Lower leg skin (tissue), 4 donors: ENCODE data around the gene COL25A1. TPM values are rescaled to one million over a fixed set of nuclear protein-coding genes. Genes with fewer than 3 reads are reported as not detected.

Source experiments
- DNase-seq, 2 donors: peaks; one replicate each; pipeline ENCODE4 v3.0.0-alpha.2; 2019; ENCODE audit warnings: low spot score in 2 of 2
- H3K4me3 ChIP-seq: fragments of 200-600 bp; sonication (generic); 2 replicates; pipeline ENCODE4 v1.5.1; 2017; ENCODE audit warnings: mild to moderate bottlenecking, low read depth; ENCODE audit not compliant: poor library complexity, severe bottlenecking
- CTCF ChIP-seq, 3 donors: fragments of 450-650 bp; IDR thresholded peaks; one replicate each; pipeline ENCODE4 v1.5.1; 2016; ENCODE audit warnings: antibody characterized with exemption in 3 of 3, mild to moderate bottlenecking in 3 of 3, moderate library complexity in 2 of 3
- POLR2A ChIP-seq, 2 donors: fragments of 450-650 bp; IDR thresholded peaks; one replicate each; pipeline ENCODE4 v1.6.1; 2016 to 2017; ENCODE audit warnings: antibody characterized with exemption in 2 of 2, mild to moderate bottlenecking in 1 of 2, moderate library complexity in 1 of 2
- WGBS, 2 donors: methylation state at CpG; one replicate each; pipeline ENCODE4 v1.1.5; 2018; 5-methylcytosine and 5-hydroxymethylcytosine counted together
- intact Hi-C: fragments of 100-400 bp; cut with DNase I; formaldehyde crosslinking; loops from one replicate; pipeline ENCODE4 v1.15.0; 2023; ENCODE audit warnings: low total_unique reads
- total RNA-seq, 4 donors: library from RNA; depleted of rRNA; stranded (reverse); fragments of >200 nt; gene quantifications; one replicate each; pipeline ENCODE4 v1.1.0, GENCODE V29; 2016

Gene COL25A1
- total RNA-seq, 4 donors from 2014 or later: 0.42 to 2.4 (median 1.5) TPM

GRCh38 chr4:108828620-108829019 lies 473.8 kb downstream of the COL25A1 start:
- no peak overlapping the region for H3K4me3 ChIP-seq
- no peak for DNase-seq
- 40 to 46% methylated on average over 3 of the region's 3 CpGs for WGBS, 2 donors
- TF ChIP-seq CTCF (IDR thresholded peaks at IDR 0.05) (no peak), POLR2A (IDR thresholded peaks at IDR 0.05) (no peak)
- intact Hi-C loops: no loop called here

GRCh38 chr4:108825737-108826136 lies 476.7 kb downstream of the COL25A1 start:
- TF ChIP-seq CTCF (IDR thresholded peaks at IDR 0.05): no peak
- no peak for TF ChIP-seq POLR2A (IDR thresholded peaks at IDR 0.05)
- 72 to 92% methylated on average over 2 of the region's 2 CpGs for WGBS, 2 donors
- DNase-seq: no peak

GRCh38 chr4:108821351-108821930 lies 481.0 kb downstream of the COL25A1 start:
- DNase-seq: no peak
- WGBS, 2 donors: 58 to 63% methylated on average over 2 of the region's 2 CpGs
- intact Hi-C loops: no loop called here
- no peak overlapping the region for H3K4me3 ChIP-seq
- no peak for TF ChIP-seq CTCF (IDR thresholded peaks at IDR 0.05)
- TF ChIP-seq POLR2A (IDR thresholded peaks at IDR 0.05): no peak

More at GRCh38 chr4:108825737-108826136, 476.7 kb downstream of the COL25A1 start:
- H3K4me3 ChIP-seq: no peak overlapping the region
- intact Hi-C loops: no loop called here

- DNase-seq: no peak
- no peak overlapping the region for H3K4me3 ChIP-seq
- WGBS, 2 donors: 56 to 58% methylated on average over 1 of the region's 1 CpG
- intact Hi-C loops: no loop called here
- TF ChIP-seq POLR2A (IDR thresholded peaks at IDR 0.05) (no peak), CTCF (IDR thresholded peaks at IDR 0.05) (no peak)
Measured at GRCh38 chr4:108820492-108821350, 481.7 kb downstream of the COL25A1 start.

- intact Hi-C loops: no loop called here
- WGBS, 2 donors: 76 to 91% methylated on average over 4 of the region's 4 CpGs
Measured at GRCh38 chr4:108814326-108814725, 488.1 kb downstream of the COL25A1 start.

More at GRCh38 chr4:108814326-108814725, 488.1 kb downstream of the COL25A1 start:
- no peak for DNase-seq
- no peak overlapping the region for H3K4me3 ChIP-seq
- TF ChIP-seq POLR2A (IDR thresholded peaks at IDR 0.05) (no peak), CTCF (IDR thresholded peaks at IDR 0.05) (no peak)
